NCI-H526 treated with DMSO at 0.1 percent for 48 hours (cell line): ENCODE data around the gene CRADD.

Source experiments
- DNase-seq: peaks from one replicate; lab custom pipeline; 2025; lab: John Stamatoyannopoulos, UW

CRADD gene

DNA sequence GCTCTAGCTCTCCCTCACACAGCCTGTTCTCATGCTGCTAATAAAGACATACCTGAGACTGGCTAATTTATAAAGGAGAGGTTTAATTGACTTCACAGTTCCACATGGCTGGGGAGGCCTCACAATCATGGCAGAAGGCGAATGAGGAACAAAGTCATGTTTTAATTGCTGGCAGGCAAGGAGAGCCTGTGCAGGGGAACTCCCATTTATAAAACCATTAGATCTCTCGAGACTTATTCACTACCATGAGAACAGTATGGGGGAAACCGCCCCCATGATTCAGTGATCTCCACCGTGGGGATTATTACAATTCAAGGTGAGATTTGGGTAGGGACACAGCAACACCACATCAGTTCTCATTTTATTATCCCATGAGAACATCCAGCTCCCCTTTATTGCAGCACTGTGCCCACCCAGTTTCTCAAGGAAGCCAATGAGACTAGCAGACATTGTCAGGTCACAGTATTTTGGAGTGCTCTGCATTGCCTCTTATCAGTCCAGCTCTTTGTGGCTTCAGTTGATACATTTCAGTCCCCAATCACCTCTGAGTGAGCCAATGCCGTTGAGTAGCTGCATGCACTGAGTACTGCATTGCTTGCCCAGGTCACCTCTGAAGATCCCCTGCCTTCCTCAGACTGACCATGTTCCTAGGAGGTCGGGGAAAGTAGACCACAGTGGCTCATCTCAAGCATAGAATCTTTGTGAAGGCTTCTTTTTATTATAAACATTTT is 131.2 kb downstream of the CRADD start:
- no peak for DNase-seq

DNA sequence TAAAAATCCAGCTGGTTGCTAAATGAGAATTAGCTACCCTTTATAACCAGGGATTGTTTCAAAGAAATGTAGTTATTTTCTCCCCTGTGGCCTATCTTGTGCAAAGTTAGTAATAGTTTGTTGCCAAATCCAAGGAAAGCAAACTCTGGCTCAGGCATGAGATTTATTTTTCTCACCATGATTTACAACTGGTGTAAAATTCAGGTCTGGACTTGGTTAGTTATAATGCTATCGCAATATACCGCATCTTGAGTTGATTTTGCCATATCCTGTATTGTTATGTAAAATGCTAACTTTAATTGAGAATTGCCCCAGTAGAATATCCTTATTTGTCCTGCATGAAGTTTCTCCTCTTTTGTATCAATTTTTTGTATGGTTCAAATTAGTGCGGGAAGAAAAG is 135.5 kb downstream of the CRADD start:
- DNase-seq = no peak

DNA sequence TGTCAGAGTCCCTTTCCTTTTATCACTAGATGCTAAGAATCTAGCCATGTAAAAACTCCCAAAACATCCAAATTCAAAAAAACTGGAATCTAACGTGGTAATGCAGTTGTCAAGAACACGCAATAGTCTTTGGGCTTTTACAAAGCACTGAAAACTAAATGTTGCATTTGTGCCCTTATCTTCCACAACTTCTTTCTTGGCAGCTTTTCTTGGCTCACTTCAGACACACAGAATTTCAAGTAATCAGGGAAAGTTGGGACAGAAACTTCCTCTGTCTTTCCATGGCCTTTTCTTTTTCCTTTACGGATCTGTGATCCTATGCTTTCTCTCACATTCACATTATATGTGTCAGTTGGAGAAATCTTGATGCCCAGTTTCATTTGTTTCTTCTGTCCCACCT is 136.0 kb downstream of the CRADD start:
- DNase-seq = no peak

DNA sequence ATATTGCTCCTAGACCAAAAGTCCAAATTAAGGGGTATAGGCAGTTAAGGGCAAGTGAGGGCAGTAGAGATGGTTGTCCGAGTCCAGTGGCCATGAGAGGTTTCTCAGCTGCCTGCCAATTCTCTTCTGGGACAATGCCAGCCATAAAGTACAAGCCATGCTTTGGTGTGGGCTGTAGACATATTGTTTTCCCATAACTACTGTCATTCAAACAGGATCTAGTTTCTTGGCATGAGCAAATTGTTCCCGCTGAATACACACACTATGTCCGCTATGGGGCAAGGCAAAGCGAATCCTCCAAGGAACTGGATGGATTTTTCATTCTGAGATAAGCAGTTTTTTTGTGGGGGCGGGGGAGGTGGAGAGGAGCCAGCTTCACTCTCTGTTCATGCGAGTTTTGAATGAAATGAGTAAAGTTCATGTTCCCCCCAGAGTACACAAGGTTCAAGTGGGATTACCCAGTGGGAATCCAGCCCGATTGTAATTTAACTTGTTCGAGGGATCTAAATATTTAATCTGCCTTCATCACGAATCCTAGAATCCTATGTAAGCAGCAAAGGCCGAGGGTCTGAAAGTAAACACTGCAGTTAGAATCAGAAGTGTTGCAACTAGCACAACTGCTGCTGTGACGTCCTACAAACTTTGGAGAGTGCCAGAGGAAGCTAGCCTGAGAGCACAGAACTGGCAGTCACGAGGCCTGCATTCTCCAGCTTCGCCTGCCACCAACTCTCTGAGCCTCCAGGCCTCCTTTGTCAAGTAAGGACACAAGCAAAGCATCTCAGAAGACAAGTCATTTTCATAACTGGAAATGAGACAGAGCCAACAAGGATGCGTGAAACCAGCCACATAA is 137.0 kb downstream of the CRADD start:
- DNase-seq = no peak

DNA sequence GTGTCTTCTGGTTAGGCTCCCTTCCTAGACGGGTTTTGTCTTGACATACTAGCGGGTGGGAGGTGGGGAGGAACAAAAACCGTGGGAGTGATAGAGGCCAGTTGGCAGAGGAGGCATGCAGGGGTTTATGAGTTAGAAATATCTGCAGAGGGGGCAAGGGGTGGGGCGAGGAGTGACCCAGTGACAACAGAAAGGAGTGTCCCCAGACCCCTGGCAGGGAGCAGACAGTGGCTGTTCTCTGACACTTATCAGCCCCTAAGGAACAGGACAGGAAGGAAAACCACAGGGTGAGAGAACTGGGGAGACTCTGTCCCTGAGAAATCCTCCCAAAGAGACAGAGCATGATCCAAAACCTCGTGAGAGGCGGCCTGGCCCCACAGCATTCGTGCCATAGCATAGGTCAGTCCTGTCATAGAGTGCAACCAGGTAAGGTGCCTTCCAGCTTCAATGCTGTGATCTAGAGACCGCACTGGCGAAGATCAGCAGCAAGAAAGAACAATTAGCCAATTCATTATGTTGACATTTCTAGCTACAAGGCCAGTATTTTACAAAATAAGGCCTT is 141.4 kb downstream of the CRADD start:
- DNase-seq = no peak

DNA sequence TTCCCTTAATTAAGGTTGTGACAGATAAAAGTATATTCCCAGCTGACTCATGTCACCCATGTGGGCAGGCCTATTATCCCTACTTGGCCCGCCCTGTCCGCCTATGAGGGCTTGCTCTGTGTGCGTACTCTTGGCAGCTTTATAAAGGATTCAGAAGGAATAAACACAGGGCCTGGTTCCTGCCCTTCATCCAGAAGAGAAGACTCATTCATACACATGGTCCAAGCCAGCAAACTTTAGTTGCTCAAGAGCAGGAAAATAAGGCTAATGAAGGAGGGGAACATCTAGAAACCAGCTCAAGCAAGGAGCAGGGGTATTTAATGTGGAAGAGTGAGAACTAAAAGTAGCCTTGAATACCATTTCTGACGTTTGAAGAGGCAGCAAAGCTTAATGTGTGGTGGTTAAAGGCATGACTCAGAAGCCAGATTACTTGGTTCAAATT is 141.9 kb downstream of the CRADD start:
- DNase-seq = no peak

DNA sequence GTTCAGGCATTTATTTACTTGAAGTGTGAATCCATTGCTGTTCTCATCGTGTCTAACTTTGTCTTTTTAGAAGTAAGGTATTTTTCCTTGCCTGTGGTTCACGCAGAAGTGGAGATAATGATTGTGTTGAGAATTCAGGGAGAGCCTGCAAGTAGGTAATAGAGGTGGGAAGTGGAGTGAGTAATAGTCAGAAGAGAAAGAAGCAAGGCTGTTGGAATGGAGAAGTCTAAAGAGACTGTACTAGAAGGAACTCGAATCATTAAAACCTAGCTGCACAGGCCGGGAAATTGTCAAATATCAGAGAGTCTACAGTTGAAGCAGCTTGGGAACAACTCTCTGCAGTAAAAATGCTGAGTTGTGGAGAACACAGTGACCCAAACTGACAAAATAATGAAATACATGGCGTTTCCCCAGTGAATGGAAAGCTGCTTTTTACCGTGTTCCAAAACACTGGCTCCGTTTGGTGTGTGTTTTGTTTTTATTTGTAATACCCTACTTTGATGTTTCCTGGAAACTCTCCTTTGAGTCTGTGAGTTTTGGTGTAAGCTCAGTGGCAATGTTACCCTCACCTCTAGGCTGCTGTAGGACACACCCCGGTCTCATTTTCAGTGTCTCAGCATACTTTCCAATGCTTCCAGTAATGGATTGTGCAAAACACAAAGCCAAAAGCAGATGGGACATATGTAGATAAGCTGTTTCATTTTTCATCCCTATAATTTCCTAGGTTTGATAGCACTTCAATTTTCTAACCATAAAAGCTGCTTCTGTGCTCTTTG is 146.6 kb downstream of the CRADD start:
- DNase-seq = no peak

DNA sequence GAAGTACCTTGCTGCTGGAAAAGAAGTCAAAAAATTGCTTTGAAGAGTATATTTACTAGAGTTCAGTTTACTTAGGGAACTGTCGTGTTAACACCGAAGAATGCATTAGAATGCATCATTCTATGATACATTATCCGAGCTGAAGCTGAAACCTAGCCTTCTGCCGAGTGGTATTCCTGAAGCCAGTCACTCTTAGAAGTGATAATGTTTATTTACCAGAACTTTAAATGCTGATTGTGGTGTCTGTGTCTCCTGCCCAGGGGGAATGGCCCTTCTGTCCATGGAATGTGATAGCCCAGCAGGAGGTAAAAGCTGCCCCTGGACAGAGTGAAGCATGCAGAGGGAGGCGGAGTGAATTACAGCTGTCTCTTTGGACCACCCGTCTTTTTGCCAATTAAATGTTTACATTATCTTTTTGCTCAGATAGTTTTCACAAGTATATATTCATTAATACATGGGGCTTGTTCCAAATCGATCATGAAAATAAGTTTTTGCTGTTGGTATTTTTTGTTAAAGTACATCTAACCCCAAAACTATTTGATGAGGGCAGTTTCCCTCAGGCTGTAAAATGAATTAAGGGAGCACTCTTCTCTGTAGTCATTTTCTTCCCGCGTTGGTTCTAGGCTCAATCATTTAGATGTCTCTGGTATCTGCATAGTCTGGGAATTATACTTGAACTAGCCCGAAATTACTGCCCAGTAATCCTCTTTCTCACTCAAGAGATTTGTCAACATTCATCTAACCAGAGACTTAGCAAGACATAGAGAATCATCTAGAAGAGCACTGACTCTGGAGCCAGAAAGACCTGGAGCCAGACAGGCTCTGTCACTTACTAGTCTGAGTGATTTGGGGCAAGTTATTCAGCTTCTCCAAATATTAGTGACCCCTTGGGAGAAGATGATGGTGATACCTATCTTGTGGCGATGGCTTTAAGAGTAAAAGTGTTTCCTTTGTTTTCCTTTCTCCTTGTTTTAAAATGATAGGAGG is 147.6 kb downstream of the CRADD start:
- DNase-seq = no peak

DNA sequence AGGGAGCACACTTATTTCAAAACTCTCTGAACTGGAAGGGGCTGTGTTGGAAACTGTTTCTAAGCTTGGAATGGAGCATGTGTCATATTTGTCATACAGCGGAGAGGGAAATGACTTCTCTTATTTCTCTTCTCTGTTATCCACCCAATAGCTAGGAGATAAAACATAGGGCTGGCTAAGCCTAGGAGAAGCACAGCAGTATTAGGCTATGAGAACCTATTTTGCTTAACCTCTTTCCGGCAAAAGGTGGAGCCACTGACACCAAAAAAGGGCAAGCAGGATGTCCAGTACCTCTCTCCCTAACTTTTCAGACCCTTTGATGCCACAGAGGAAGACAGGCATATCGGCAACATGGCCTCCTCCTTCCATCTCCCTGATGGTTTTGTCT is 148.3 kb downstream of the CRADD start:
- DNase-seq = no peak

DNA sequence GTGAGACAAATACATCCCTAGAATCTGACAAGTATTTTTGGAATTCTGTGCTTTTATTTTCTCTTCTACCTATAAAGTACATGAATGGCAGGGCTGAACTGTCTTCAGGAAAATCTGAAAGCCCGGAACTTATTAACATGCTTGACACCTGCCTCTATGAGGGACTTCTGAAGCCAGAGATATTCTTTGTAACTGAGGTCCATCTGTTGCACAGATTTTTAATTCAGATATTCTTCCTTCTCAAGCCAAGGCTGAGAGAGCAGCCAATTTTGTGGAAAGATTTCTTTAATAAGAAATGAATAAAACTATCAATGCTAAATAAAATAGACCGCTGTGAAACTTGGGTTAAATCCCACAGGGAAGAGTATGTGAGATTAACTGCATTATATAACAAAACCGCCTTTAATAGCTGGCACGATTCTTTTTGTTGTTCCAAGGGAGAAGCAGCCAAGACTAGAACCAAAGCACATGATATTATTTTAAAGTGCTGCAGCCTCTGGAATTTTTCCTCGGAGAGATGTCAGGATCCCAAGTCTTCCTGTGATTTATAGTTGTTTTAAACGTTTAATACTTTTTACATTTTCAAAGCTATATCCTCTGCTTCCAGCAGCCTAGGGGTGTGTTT is 148.9 kb downstream of the CRADD start:
- DNase-seq = no peak

DNA sequence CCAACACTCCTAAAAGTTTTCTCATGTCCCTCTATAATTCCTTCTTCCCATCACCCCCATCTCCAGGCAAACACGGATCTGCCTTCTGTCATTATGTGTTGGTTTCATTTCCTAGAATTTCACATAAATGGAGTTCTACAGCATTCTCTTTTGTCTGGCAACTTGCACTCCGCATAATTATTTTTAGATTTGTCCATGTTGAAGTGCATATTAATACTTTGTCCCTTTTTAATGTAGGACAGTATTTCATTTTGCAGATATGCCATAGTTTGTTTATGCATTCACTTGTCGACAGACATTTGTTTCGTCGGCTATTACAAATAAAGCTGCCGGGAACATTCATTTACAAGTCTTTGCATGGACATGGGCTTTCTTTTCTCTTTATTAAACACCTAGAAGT is 150.0 kb downstream of the CRADD start:
- DNase-seq = no peak

DNA sequence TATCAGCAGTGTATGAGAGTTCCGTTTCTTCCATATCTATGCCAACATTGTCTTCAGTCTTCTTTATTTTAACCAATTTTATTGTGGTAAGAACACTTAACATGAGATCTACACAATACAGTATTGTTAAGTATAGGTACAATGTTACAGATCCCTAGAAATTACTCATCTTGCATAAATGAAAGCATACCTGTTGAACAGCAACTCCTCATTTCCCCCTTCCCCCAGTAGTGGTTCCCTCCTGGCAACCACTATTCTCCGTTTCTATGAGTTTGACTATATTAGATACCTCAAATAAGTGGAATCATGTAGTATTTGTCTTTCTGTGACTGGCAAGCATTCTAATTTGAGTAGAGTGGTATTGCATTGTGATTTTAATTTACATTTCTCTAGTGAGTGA is 150.5 kb downstream of the CRADD start:
- DNase-seq = no peak

DNA sequence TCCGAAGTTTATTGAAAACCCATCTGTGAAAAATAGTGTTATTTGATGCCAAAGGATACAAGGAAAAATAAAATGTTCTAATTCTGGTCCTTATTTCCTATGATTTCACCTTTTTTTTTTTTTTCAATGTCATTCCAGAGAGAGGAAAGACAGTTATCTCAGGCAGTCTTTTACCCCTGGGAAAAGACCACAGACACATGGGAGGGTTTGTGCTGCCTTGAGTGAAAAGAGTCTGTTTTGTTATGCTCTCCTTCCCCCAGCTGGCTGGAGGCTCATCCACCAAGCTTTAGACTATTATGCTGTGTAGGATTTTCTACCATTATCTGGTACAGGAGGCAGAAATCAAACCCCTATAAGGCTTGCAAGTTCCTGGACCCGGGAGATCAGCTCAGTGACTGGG is 151.8 kb downstream of the CRADD start:
- no peak for DNase-seq

DNA sequence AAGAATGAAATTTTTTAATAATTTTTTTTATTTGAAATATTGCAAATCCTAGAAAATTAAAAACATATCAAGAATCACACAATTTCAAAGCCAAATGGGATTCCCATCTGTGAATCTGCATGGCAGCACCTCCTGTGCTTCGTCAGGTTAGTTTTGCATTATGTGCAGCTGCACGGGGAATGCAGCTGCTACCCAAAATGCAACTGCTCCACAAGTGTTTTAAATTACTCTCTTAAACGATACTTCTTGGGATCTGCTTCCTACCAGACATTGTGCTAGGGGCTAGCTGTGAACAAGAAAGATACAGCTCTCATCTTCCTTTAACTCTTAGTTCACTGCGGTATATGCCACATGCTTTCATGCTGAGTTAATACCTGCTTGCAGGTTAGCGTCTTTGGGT is 154.2 kb downstream of the CRADD start:
- no peak for DNase-seq

DNA sequence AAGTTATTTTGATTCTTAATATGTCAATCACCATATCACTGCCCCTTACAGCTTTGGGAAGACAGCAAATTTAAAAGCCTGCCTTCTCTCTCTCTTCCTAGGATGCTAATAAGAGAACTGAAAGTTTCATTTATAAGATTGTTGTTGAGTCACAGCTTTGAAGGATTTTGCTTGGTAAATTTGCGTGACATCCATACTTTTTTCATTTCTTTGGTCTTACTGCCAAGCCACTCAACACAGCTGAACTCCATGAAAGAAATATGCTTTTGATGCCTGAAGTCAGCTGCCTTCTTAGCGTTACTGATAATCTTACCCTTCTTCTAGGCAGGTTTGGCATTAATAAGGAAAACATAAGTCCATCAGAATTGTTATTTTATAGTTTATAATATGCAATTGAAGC is 155.0 kb downstream of the CRADD start:
- no peak for DNase-seq

DNA sequence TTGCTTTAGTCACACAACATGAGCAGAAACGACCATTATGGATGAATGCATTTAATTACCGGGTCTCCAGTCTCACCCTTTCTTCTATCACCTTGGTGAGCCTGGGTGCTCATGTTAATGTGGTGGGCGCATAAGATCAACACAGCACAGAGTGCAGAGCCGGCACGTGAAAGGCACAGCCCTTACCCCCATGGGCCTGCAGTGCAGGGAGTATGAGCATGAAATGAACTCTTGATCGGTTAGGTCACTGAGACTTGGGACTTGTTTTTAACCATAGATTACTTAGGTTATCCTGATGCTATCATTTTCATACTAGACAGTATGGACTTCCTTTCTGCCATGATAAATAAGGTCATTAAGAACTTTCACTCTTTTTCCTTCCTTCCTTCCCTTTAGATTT is 156.8 kb downstream of the CRADD start:
- DNase-seq = no peak

DNA sequence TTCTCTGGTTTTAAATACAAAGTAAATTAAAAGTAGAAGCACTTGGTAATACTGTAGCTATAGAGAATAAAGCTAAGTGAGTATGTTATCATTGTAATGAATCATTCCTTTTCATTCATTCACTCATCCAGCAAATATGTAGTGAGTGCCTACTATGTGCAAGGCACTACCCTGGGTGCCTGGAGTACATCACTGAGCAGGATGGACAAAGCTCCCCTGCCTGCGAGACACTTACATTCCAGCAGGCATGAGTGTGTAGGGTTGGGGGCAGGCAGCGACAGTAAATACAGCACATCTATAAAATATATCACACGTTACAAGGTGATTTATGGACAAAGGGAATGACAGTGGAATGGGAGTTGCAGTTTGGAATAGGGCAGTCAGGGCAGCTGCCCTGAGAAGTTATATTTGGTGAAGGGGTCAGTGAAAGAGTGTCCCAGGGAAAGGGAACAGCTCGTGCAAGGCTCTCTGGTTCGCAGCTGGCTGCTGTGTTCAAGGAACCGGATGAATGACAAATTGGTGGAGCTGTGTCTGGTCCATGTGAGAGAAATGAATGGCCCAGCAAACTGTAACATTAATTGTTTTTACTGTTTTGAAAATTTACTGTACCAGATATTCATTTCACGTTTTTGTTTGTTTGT is 159.6 kb downstream of the CRADD start:
- no peak for DNase-seq

DNA sequence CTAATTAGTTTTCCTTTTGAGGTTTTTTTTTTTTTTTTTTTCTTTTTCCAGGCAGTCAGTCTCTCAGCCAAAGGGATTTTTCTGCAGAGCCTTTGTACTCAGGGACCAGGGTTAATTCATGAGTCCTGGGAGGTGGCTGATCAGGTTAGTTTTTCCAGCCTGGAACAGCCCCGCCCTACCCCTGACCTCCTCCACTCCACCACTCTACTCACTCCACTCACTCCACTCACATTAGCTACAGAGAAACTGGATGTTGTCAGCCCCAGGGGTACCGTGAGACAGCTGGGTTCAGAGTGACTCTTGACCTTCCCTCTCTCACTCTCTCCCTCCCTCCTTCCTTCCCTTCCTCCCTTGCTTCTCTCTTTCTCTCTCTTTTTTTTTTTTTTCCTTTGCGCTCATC is 161.0 kb downstream of the CRADD start:
- DNase-seq = no peak

DNA sequence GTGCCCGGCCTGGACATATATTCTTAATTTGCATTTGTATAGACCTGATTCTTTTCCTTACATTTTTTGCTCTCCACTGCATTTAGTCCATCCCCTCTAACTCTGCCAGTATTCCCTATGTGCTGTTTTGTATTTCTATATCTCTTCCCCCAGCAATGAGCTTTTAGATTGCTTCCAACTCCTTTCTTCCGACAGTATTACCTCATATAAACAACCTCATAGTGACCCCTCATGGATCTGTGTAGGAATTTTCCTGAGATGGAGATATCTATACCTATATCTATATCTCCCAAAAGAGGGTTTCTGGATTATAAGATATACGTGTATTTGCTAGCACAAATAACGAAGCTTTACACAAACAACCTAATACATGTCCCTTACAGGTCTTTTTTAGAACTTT is 161.9 kb downstream of the CRADD start:
- no peak for DNase-seq

DNA sequence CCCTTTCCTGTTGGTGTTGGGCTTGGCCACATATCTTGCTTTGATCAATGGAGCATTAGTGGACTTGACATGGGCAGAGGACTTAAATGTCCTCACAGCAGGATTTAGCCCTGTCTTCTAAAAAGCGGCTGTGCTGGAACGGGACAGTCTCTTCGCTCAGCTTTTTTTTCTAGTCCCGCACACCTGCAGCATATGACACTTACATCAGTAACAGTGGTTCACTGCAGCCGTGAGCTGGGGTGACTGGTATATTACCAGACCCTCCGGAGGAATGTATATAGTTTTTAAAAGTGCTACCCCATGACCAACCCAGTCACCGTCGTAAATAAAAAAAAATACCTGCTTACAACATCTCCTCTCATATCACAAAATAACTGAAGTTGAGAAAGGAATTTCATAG is 164.5 kb downstream of the CRADD start:
- DNase-seq = no peak
